Bronchial epithelial cell (primary cell): ENCODE measurements around the gene MS4A4E. TPM values are rescaled to one million over a fixed set of nuclear protein-coding genes. Genes with fewer than 3 reads are reported as not detected.

Experiments
- DNase-seq: peaks from one replicate; pipeline ENCODE4 v3.0.0-alpha.2; 2010; ENCODE audit warnings: low read depth
- FAIRE-seq: peaks from 2 replicates; lab custom pipeline; 2011; peaks lifted over from hg19 to GRCh38; lab: Jason Lieb, UNC
- H3K27me3 ChIP-seq: 2 replicates; pipeline ENCODE4 v1.5.1; 2011; ENCODE audit warnings: low read length; ENCODE audit not compliant: control insufficient read depth, insufficient read depth
- H3K36me3 ChIP-seq: 2 replicates; pipeline ENCODE4 v1.5.1; 2011; ENCODE audit warnings: low read length; ENCODE audit not compliant: control insufficient read depth, insufficient read depth
- H3K4me3 ChIP-seq: 2 replicates; pipeline ENCODE4 v1.5.1; 2011; ENCODE audit warnings: mild to moderate bottlenecking, low read depth, low read length, control low read depth
- total RNA-seq: library from RNA; depleted of rRNA; stranded (reverse); fragments of >200 nt; gene quantifications from 2 replicates; pipeline ENCODE4 v1.2.1, GENCODE V29; 2014
- TF ChIP-seq, protein P1 (sequence below): IDR thresholded peaks from 2 replicates; pipeline ENCODE4 v1.5.1; 2011; ENCODE audit warnings: mild to moderate bottlenecking, moderate library complexity, low read length, control low read depth, inconsistent platforms; ENCODE audit not compliant: insufficient read depth, severe bottlenecking

The MS4A4E gene
- total RNA-seq, 1 donor from 2014 or later: not detected

DNA sequence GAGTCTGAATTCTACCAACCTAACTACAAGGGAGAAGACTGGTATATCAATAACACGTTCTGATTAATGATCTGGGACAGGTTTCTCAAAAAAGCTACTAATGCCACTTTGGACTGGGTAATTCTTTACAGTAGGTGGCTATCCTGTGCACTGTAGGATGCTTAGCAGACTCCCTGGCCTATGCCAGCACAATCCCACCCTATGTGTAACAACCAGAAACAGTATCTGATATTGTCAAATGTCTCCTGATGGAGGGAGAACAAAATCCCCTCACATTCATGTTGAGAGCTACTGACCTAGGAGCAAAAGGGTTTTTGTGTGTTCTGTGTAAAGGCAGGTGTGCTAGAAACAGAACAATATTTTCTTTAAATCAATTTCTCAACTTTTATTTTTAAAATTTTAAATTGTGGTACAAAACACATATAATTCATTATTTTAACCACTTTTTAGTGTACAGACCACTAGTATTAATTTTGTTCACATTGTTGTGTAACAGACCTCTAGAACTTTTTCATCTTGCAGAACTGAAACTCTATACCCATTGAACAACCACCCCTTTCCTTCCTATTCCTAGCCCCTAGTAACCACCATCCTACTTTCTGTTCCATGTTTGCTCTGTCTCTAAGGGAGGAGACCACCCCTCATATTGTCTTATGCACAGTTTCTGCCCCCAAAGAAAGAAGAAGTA lies 58.0 kb downstream of the MS4A4E start:
- Histone ChIP-seq H3K4me3 (no peak overlapping the region), H3K36me3 (no peaks in the 10 kb centered on the region), H3K27me3 (no peaks in the 10 kb centered on the region)
- DNase-seq: no peak
- no peak for FAIRE-seq
- TF ChIP-seq, protein P1, sequence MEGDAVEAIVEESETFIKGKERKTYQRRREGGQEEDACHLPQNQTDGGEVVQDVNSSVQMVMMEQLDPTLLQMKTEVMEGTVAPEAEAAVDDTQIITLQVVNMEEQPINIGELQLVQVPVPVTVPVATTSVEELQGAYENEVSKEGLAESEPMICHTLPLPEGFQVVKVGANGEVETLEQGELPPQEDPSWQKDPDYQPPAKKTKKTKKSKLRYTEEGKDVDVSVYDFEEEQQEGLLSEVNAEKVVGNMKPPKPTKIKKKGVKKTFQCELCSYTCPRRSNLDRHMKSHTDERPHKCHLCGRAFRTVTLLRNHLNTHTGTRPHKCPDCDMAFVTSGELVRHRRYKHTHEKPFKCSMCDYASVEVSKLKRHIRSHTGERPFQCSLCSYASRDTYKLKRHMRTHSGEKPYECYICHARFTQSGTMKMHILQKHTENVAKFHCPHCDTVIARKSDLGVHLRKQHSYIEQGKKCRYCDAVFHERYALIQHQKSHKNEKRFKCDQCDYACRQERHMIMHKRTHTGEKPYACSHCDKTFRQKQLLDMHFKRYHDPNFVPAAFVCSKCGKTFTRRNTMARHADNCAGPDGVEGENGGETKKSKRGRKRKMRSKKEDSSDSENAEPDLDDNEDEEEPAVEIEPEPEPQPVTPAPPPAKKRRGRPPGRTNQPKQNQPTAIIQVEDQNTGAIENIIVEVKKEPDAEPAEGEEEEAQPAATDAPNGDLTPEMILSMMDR: no peak

DNA sequence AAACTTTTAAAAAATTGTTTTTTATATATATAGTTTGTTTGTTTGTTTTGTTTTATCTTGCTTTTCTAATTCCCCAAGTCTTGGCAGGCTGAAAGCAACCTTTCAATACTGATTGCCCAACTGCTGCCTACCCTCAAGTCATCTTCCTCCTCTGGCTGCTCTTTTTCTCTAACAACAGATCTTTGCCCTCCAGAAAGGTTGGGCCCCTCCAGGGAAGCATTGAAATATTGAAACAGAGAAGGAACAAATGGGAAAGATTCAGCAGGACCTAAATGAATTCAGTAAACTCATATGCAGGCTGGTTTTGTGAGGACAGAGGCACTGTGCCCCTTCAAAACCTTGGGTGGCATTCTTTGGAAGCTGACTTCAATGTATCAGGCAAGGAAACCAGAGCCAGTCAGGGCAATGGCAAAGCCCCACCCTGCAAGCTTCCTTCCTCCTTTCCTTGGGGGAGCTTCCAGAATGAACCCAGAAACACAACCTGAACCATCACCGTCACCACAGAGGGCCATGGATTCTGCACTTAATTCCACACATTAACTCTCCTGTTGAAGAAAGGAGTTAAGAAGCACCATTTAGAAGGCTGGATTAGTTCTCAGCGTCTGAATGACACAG lies 59.2 kb downstream of the MS4A4E start:
- H3K27me3 ChIP-seq: no peaks in the 10 kb centered on the region
- no peak for FAIRE-seq

DNA sequence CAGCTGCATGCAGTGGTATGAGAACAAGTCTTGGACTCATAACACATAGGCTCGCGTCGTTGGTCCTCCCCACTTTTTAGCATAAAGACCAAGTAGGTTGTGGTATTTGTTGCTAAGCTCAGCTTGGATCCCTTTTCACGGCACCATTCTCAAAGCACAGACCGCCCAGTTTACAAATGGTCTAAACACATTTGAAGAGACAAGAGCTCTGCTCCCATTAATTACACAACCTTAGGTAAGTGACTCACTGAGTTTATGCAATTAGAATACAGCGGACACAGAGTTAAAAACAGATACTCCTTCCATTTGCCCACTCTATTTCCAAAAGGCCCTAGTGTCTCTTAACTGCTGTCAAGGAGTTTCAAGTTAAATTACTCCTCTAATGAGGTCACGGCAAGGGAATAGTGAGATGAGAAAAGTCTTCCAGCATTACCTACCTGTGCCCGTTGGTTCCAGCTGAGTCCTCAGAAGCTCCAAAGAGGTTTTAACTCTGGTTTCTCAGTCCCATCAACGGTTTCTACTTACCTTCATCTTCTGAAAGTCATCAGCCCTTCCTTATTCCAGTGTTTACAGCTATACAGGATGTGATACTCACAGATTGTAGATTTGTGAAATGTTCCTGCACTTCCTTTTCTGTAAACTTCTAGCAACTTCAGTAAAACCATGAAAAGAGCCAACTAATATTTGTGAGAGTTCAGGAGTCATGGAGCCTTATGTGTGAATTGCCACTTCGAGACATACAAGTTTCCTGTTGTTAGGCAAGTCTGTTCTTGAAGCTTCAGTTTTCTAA lies 60.2 kb downstream of the MS4A4E start, which contains the start of gene MS4A6A:
Gene MS4A6A (minus strand): TSS at position 543 of the 790 bp plus-strand sequence. CDS start 1,356 bp downstream, outside the sequence.
- H3K27me3 ChIP-seq: no peaks in the 10 kb centered on the region
- DNase-seq: peak; percentile 44
- H3K4me3 ChIP-seq: no peak within 1 kb of the TSS
- H3K36me3 ChIP-seq: no peaks in the 10 kb centered on the region
- FAIRE-seq: no peak
- TF ChIP-seq, protein P1: no peak

More for the DNA sequence above, 59.2 kb downstream of the MS4A4E start:
- Histone ChIP-seq H3K4me3 (no peak overlapping the region), H3K36me3 (no peaks in the 10 kb centered on the region)
- TF ChIP-seq, protein P1: no peak
- no peak for DNase-seq

DNA sequence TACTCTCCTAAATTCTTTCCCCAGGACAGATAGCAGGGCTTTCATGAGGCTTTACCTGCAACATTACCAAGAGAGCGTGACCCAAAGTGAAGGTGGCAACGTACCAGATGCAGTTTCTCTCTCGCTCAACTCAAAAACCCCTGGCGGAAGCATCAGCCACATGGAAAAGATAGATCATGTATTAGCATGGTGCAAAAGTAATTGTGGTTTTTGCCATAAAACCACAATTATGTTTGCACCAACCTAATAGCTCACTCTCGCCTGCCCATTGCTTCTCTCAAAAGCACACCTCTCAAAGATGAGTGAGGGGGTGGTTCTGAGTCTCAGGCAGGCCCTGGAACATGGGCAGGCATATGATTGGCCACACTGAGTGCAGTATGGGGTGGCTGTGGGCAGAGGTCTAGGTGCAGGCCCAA lies 67.1 kb downstream of the MS4A4E start:
- no peak for FAIRE-seq

DNA sequence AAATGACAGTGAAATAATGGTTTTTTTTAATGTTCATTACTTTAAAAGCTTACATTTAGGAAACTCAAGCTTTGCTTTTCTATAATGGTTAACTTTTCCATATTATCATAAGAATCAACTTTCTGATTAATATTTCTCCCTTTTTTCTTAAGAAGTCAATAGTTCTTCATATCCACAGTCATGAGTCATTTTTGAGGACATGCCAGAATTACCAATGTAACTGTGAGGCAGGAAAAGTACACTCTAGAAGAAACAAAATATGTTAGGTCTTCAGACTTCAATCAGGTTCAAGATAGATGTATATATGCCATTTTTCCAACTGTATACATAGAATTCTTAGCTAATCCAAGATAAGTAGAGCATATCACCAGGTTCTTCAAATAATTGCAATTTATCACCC lies 70.9 kb downstream of the MS4A4E start:
- TF ChIP-seq, protein P1: no peak
- H3K4me3 ChIP-seq: no peak overlapping the region
- FAIRE-seq: no peak

More for the DNA sequence above, 67.1 kb downstream of the MS4A4E start:
- H3K27me3 ChIP-seq: no peaks in the 10 kb centered on the region
- no peaks in the 10 kb centered on the region for H3K36me3 ChIP-seq
- TF ChIP-seq, protein P1: no peak
- no peak for DNase-seq
- H3K4me3 ChIP-seq: no peak overlapping the region

More for the DNA sequence above, 70.9 kb downstream of the MS4A4E start:
- peak; percentile 26 for DNase-seq
- Histone ChIP-seq H3K27me3 (no peaks in the 10 kb centered on the region), H3K36me3 (no peaks in the 10 kb centered on the region)
